CD4-positive, alpha-beta T cell treated with Interferon gamma for 1 hour (primary cell): Measurements from ENCODE around the gene PIM2.
"Not testable (repeated sequence)": the region's sequence is repeated elsewhere in the genome, so short reads cannot be mapped to it uniquely, and the experiment has no call there.

ENCODE experiments used
- DNase-seq: peaks from one replicate; pipeline ENCODE4 v3.0.0-alpha.2; 2020

PIM2 gene

DNA sequence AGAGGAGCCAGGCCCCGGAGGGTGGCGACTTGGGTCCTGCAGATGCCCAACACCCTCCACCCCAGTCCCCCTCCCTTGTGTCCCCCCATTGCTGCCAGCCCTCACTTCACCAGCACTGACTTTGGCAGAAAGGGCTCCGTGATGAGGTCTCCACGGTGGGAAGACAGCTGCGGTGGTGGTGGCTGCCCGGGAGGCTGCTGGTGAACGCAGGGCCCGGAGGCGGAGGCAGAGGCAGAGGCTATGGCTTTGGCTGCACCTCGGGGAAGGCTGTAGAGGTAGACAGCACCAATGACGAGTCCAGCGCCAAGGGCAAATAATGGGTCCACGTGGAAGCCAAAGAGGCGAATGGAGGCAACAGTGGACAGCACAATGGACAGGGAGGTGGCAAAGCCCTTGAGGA, 14.2 kb downstream of the PIM2 start:
- no peak for DNase-seq

DNA sequence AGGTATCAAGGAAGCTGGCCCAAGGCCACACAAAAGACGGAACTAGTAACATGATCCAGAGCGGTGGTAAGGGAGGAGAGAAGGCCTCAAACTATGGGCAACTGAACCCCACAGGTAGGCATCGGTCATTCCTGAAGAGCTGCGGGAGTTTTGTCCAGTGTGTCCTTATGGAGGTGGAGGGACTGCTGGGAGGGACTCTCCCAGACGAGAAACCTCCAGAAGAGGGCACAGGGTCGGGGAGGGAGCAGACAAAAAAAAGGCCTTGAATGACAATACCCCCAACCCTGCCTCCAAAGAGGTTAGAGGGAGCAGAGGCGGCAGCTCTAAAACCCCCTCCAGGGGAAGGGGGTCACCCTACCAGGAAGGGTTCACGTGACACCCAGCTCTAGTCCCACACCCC, 14.6 kb downstream of the PIM2 start:
- no peak for DNase-seq

DNA sequence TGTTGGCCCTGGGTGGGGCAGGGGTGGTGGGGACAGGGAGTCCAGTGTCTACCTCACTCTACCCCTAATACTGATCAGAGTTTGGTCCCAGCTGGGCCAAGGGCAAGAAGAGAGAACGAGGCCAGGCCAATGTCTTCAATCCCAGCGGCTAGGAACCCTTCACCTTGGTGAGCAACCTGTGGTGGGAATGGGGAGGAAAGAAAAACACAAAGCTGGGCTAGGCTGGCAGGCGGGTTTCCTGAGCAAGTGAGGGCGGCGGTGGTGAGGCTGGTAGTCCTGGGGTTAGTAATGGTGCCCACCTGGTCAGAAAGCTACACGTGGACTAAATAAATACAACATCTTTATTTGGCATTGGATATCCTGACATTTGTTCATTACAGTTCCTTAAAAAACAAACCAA, 15.5 kb downstream of the PIM2 start:
- no peak for DNase-seq

DNA sequence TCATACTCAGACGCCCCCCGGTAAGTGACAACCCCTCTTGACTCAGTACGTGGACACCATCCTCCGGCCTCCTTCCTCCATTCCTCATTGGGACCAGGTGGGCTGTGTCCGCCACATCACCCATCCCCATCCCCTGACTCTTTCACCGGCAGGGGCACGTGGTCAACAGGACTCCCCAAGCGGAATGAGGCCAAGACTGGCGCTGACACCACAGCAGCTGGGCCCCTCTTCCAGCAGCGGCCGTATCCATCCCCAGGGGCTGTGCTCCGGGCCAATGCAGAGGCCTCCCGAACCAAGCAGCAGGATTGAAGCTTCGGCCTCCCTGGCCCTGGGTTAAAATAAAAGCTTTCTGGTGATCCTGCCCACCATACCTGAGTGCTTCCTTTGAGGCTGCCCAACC, 16.0 kb downstream of the PIM2 start:
- DNase-seq: no peak

DNA sequence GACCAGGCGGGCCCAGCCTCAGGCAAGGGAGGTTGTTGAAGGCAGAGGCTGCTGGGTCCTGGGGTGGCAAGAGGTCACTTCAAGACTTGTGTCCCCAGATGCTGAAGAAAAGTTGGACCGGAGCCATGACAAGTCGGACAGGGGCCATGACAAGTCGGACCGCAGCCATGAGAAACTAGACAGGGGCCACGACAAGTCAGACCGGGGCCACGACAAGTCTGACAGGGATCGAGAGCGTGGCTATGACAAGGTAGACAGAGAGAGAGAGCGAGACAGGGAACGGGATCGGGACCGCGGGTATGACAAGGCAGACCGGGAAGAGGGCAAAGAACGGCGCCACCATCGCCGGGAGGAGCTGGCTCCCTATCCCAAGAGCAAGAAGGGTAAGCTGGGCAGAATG, 16.7 kb downstream of the PIM2 start:
- DNase-seq: no peak

DNA sequence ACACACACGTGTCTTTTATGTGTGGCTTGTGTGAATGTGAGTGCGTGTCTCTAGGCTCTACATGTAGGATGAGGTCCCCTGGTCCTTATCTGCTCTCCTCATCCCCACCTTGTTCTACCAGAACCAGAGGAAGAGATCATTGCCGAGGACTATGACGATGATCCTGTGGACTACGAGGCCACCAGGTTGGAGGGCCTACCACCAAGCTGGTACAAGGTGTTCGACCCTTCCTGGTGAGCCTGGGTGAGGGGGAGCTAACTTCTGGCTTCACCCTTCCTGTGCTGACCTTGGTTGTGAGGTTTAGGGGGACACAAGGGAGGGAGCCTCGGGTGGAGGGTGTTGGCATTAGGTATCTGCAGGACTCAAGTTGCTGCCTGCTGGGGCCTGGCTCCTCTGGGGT, 17.8 kb downstream of the PIM2 start:
- DNase-seq: no peak

DNA sequence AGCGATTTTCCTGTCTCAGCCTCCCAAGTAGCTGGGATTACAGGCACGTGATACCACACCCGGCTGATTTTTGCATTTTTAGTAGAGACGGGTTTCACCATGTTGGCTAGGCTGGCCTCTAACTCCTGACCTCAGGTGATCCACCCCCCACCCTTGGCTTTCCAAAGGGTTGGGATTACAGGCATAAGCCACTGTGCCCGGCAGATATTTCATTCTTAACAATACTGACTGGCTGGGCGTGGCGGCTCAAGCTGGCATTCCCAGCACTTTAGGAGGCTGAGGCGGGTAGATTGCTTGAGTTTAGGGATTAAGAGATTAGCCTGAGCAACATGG, 19.8 kb downstream of the PIM2 start:
- DNase-seq: no peak

DNA sequence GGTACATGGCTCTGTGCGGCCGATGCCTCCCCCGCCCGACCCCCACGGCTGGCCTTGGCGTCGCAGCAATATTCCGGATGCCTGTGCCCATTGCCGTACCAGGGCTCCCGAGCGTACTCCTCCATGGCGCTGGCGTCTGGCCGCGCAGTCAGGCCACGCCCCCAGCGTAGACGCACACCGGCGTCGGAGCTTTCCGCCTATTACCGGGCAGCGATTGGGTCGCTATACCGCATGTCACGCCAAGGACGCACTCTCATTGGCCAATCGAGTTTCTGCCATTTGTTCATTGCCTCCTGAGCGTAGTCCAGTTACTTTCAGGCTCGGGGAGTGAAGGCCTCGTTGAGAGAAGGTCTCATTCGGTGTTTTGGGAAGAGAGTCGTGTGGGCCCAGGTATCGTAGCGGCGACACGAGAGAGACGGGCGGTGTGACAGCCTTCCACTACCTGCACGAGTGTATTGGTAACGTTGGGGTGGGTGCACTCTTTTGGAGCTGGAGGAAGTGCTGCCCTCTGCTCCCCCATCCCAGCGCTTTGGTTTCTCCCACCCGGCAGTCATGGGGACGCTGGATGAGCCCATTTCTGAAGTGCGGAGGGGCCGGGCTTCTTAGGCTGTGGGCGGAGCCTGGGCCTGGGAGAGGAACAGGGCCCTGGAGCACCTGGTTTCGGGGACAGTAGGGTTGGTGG, 21.1 kb downstream of the PIM2 start, which contains the start of the genes PQBP1 and TIMM17B:
Gene PQBP1 (plus strand): TSS at position 306 of the 682 bp plus-strand sequence. CDS start 580 bp downstream, outside the sequence.
Gene TIMM17B (minus strand): TSS at position 144 of the 682 bp plus-strand sequence. CDS start 19 bp downstream, at position 125.
- DNase-seq: peak; percentile 93

DNA sequence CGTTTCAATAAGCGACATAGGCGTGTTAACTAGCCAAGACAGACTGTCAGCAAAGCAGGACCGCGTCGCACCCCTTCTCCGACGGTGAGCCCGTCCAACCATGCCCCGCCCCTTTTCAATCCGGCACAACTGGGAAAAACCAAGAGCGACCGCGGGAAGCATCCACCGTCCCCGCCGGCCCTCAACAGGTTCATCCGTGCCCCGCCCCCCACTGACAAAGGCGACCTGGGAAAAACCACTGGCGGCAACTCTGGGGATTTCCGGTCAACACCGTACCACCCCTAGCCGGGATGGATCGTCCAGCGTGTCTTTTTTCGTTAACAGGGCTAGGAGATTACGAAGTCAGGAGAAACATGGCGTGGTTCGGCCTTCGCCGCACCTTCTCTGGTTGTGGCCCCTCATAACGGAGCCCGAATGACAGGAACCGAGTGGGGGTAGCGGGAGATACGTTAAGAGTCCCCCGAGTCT, 21.6 kb downstream of the PIM2 start:
- DNase-seq: peak; percentile 79

DNA sequence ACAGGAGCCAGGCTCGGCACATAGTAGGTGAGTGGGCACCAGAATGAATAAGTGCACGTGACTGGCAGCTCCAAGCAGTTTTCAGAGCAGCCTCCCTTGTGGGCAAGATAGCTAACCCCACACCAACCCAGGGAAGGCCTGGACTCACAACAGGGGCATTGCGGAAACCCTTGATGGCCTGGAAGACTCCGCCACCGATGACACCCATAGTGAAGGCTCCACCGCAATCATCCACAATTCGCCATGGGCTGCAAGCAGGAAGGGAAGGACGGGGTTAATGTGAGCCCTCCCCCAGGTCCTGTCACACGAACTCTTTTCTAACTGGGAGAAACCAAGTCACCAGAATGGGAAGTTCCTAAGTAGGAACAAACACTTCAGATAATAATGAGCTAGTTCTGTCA, 22.2 kb downstream of the PIM2 start:
- DNase-seq: no peak

DNA sequence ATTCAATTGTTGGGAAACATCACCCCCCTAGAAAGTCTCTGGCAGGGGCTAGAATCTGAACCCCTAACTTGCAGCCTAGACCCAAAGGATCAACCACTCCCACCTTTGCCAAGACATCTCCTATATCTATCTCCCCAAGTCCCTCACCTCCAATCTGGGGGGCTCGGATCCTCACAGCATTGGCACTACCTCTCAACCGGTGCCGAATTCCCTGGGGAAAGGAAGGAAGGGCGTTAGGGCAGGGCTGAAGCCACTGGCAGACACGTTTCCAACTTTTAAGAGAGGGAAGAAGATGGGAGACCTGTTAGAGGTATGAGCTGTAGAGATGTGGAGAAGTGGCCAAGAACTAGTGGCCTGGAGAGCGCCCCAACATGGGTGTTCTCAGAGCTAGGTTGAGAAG, 23.9 kb downstream of the PIM2 start:
- DNase-seq: no peak

DNA sequence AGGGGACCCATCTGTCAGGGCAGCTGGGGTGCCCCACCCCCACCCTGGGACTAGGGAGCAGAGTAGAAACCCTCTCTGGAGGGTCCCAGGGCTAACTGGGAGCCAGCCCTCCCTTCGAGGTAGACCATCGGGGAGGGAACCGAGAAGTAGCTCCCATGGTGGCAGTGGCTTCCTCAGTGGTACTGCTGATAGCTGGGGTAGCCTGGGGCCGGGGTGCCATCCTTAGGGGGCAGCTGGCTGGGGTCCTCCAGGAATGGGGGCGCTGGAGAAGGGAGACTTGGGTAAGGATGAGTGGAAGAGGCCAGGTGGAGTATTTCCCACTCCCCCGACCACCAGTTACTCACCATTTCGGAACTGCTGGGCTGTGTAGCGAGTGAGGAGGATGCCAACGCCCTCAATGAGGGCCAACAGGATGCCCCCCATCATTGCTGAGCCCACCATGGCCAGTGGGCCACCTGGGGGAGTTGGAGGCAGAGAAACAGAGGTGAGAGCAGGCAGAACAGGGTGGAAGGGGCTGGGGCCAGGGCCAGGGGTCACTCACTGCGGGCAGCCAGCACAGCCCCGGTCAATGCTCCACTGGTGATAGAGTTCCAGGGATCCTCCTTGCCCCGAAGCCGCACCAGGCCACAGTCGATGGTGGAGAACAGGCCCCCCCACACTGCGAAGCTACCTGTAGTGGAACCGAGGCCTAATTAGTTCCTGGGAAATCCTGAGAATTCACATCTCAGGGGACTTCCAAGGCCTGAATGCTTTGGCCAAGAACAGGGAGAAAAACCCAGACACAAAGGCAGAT, 25.1 kb downstream of the PIM2 start:
- no peak for DNase-seq

DNA sequence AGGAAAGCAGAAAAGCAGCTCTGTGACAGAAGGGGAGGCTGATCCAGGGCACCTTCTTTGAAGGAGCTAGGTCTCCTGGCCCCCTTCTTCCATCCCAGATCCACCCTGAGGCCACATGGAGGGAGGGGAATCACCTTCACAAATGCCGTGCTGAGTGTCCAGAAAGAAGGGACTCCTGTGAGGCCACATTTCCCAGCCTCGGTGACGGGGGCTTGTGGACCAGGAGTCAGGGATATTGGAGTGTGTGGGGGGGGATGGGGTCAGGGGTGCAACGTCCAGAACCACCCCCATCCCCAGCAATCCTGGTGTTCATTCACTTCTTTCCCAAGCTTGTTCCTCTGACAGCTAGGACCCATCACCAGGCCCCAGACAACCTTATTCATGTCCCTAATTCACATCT, 25.9 kb downstream of the PIM2 start:
- no peak for DNase-seq

DNA sequence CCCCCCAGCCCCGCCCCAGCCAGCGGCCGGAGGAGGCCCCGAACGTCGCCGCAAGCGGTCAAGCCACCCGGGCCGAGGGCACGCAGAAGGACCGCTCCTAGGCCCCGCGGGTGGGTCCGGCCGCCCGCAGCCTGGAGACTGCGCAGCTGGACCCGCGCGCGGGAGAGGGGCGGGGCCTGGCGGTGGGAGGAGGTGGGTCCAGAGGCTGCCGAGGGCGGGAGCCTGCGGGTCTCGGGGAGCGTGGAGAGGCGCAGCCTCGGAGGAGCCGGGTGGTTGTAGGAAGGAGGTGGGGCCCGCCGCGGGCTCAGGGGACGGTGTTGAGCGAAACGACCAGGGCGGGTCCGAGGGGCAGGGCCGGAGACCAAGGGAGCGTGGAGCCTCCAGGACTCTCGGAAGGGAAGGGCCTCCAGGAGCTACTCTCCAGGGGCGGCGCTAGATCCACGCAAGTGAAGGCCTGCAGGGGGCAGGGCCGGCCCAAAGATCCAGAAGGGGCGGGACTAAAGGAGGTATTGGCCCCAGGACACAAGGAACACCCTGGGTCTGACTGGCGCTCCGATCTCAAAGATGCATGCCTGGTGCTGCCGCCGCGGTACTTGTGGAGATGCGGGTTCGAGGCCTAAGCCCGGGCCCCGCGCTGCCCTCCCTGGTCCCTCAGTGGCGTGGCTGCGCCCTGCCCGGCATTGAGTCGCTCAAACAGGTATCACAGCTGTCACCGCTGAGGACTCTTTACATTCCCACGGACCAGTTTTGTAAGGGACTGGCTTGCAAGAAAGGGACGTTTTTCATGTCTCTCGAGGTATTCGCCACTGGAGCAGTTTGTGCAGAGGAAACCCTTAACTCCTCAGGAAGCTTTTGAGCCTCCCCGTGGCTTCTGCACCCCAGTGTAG, 27.2 kb downstream of the PIM2 start:
- DNase-seq: peak; percentile 81

DNA sequence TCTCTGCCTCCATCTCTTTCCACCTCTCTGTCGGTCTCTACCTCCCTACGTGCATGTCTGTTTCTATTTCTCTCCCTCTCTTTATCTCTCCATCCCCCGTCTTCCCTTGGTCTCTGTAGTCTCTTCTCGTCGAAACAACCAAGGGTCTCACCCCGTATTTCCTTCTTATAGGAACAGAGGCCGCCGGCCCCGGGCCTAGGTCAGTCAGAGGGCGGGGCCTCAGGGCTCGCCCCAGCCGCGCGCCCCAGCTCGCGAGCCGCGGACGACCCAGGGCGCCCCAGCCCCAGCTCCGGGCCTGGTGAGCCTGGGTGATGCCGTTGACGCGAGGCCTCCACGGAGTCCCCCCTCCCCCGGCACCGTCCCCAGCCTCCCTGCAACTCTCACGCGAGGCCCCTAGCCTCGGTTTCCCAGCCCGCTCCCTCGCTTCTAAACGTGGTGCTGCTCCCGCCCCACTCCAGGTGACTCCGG, 27.9 kb downstream of the PIM2 start:
- no peak for DNase-seq

DNA sequence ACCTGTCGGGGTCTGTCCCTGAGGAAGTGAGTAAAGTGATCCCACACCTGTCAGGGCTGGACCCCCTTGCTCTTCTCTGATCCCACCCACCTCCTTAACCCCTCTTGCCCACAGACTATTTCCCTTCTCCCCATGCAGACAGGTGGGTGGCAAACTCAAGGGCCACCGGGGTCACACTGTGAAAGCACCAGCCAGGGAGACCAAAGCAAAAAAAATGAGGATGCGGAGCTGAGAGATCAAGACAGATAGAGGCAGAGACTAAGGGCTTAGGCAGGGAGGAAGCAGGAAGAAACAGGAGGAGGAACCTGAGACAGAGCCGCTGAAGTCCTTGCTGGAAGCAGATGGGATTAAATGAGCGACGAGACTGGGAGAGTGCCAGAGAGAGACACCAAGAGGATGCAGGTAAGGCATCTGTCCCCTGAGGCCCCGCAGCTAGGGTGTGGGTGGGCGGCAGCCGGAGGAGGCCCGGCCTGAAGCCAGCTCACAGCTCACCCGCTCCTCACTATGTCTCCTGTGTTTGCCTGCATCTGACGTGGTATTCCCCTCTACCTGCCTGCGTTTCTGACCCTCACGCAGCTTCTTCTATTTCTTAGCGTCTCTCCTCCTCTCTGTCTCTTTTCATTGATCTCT, 28.4 kb downstream of the PIM2 start:
- no peak for DNase-seq

DNA sequence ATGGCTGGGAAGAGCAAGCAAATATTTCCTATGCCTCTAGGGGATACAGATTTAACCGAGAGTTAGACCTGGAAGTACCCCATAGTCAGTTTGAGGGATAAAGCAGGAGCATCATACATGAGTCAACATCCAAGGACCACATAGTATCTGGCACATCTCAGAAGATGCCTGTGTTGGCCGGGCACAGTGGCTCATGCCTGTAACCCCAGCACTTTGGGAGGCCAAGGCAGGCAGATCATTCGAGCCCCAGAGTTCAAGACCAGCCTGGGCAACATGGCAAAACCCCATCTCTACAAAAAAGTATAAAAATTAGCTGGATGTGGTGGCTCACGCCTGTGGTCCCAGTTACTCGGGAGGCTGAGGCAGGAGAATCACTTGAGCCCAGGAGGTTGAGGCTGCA, 32.2 kb downstream of the PIM2 start:
- not testable (repeated sequence) for DNase-seq

DNA sequence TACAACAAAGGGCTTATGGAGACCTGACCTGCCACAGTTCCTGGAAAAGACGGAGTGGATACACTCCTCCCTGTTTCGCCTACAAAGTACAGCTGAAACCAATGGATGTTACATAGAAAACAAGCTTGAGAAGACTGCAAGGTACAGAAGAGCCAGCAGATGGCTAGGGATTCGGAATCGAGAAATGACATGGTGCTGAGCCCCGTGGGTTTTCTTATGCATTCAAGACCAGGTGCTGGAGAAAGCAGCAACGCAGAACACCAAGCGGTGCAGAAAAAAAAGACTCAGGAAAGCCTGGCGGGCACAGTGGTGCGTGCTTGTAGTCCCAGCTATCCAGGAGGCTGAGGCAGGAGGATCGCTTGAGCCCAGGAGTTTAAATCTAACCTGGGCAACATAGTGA, 35.1 kb downstream of the PIM2 start:
- no peak for DNase-seq

DNA sequence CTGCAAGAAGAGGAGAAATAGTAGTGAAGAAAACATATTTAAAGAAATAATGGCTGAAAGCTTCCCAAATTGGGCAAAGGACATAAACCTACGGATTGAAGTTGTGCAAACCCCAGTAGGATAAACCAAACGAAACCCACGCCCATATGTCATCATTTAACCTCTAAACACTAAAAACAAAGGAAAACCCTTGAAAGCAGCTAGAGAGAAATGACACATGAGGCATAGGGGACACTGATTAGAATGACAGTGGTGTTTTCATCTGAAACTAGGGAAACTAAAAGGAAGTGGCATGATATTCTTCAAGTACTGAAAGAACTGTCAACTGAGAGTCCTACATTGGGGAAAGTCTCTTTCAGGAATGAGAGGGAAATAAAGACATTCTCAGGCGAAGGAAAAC, 41.9 kb downstream of the PIM2 start:
- not testable (repeated sequence) for DNase-seq

DNA sequence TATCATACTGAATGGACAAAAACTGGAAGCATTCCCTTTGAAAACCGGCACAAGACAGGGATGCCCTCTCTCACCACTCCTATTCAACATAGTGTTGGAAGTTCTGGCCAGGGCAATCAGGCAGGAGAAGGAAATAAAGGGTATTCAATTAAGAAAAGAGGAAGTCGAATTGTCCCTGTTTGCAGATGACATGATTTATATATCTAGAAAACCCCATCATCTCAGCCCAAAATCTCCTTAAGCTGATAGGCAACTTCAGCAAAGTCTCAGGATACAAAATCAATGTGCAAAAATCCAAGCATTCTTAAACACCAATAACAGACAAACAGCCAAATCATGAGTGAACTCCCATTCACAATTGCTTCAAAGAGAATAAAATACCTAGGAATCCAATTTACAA, 46.8 kb downstream of the PIM2 start:
- not testable (repeated sequence) for DNase-seq

DNA sequence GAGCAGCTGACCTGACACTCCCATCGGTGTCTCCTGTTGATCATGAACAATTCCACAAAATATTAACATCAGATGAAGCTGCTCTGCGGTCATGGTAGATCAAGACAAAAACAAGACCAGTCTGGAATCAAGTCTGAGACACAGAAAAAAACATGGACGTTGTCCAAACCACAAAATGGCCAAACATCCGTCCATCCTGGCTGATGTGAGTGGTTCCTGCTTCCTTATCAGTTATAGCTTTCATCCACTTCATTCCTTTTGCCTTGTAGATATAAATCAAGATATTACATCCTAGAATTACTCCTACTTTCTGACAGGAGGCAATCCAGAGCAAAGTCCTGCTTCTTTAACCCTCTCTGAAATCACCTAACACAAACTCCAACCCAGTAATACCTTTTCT, 54.6 kb downstream of the PIM2 start:
- no peak for DNase-seq
